DMS153 treated with DMSO at 0.1 percent for 48 hours (cell line): ENCODE results near the gene AADACL4.
"Not testable (repeated sequence)": the region's sequence is repeated elsewhere in the genome, so short reads cannot be mapped to it uniquely, and the experiment has no call there.

ENCODE experiments used
- DNase-seq: peaks from one replicate; lab custom pipeline; 2025; ENCODE audit not compliant: unreplicated experiment; lab: John Stamatoyannopoulos, UW

The AADACL4 gene

GRCh38 chr1:12709091-12709491, 65.2 kb downstream of the AADACL4 start:
- DNase-seq: no peak

GRCh38 chr1:12709696-12710095, 65.8 kb downstream of the AADACL4 start:
- DNase-seq: no peak

GRCh38 chr1:12711536-12711935, 67.7 kb downstream of the AADACL4 start:
- no peak for DNase-seq

- no peak for DNase-seq
Observed at GRCh38 chr1:12712076-12712475, 68.2 kb downstream of the AADACL4 start.

- no peak for DNase-seq
Observed at GRCh38 chr1:12712929-12713328, 69.0 kb downstream of the AADACL4 start.

- not testable (repeated sequence) for DNase-seq
Observed at GRCh38 chr1:12713651-12714050, 69.8 kb downstream of the AADACL4 start.

GRCh38 chr1:12714710-12715475, 71.0 kb downstream of the AADACL4 start:
- DNase-seq: no peak

- DNase-seq: no peak
Observed at GRCh38 chr1:12715896-12716437, 72.1 kb downstream of the AADACL4 start, which contains the start of gene AADACL3. AADACL3 (plus strand) TSS chr1:12716110; CDS start chr1:12716177, 67 bp downstream.
